GM19238 (cell line): ENCODE results near the gene ANKRD28.
A peak's percentile ranks its signal among the peaks of the same experiment; 100 is the strongest.
"Not testable (repeated sequence)": the region's sequence is repeated elsewhere in the genome, so short reads cannot be mapped to it uniquely, and the experiment has no call there.

Experiments
- DNase-seq: peaks from one replicate; pipeline ENCODE4 v3.0.0; 2011; ENCODE audit warnings: low spot score; ENCODE audit not compliant: insufficient read length

The ANKRD28 gene

DNA sequence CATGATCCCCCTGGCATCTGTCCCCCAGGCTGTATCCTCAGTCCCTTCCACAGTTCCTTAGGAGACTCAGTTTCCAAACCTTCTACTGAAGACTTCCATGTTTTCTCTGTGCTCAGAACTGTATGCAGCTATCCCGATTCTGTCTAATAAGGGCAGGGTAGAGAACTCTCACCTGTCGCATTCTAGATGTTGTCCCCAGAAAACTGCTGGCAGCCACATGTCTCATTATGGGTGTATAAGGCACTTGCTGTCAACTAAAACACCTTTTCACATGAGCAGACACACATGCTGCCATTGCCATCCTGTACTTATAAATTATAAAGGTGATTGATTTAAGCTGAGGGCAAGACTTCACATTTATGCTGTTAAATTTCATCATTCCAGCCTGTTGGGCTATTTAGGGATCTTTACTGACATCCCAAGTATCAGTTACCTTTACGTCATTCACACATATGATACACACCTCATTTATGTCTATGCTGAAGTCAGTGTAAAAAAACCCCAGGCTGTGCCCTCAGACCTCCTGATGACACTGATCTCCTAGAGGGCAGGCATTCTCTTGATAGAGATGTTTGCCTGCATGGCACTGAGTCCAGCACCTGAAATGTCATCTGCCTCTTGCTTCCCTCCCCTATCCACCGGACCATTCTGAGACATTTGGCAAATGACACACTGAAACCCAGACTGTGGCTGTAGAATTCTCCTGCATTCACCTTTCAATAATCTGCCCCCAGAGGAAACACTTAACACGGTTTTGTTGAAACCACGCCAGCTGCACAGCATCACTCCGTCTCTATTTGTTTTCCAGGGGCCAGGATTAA lies 160.4 kb downstream of the ANKRD28 start:
- peak; percentile 27 for DNase-seq

DNA sequence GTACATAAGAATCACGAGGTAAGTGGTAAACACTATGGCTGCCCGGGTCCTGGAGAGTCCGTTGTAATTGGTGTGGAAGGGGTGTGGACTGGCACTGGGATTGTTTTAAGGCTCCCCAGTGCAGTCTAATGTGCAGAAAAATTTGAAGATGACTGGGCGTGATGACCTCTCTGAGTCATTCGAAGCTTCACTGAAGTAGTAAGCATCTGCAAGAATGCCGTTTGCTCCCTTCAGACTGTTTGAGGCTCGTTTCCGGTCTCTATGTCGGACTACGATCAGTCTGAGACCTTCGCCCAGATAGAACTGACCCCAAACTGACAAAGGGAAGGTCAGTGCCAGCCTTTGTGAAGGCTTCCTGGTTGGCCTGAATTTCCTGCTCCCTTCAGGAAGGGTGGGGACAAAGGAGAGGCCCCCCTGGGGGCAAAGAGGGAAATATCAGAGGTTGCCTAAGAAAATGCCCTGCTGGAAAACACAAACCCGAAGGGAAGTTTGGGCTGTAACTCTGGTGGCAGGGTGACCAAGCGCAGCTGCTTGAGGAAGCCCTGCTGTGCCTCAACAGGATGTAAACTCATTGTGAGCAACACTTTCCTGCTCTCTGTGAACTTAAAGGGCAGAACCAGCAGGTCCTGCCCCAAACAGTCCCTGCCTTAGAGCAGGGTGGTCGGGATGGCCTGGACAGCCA lies 161.6 kb downstream of the ANKRD28 start:
- no peak for DNase-seq

DNA sequence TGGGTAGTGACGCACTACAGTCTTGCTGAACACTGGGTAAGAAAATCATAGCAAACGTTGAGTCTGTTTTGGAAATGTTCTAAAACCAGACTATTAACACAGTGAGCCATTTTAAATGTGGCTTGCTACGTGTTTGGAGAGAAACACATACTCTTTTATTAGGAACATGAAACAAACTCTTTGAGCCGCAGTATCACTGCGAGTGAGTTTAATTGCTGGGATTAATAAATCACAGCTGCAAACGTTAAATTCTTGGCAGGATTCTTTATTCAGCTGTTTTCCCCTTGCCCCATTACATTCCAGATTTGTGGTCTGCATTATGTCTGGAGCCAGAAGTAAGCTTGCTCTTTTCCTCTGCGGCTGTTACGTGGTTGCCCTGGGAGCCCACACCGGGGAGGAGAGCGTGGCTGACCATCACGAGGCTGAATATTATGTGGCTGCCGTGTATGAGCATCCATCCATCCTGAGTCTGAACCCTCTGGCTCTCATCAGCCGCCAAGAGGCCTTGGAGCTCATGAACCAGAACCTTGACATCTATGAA lies 162.6 kb downstream of the ANKRD28 start:
- DNase-seq = no peak

DNA sequence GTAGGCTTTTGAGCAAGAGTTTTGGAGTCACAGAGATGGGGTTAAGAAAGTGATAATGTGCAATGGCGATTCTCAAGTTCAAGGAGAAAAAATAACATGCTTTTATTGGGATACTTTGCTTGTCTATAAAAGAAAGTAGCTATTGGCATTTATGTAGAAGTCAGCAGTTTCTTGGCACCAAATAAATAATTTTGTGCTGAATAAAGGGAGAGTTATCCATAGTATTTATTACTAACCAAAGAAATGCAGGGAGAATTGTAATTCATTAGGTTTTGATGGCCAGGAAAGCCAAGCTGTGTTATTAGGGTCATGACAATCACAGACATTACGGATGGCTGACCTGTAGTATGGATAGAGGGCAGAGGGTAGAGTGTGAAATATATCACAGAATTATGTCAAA lies 163.1 kb downstream of the ANKRD28 start:
- DNase-seq = no peak

DNA sequence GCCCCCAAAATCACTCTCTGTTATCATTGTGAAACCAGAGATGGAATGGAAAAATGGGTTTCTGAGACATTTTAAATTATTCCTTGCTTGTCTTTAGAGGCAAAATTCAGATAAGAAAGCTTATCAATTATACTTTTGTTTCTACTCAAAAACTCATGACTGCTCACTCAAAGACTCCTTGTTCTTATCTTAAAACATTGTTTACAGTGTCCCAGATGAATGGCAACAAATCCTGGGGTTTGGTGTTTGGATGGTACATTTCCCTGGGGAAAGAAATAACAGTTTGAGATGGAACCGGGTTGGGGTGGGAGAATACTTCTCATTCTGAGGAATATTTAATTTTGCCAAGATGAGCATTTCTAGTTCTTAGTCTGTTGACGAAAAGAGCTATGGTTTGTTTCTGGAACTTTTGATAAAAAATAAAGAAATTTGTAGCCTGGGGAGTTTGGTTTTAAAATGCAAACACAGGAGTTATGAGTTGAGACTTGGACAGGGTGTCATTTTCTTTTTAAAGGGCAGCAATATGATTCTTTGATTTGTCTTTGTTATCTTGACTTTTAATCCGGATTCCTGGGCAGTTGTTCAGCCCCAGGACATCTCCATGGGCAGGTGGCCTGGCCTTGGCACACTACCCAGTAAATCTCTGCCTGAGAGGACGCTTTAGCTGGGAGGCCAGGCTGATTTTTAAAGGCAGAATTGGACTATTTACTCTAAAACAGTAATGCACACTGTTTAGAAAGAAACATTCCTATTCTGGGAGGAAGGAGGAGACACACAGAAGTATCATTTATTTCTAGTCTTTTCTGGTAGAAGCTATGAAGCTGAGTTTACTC lies 163.8 kb downstream of the ANKRD28 start:
- no peak for DNase-seq

DNA sequence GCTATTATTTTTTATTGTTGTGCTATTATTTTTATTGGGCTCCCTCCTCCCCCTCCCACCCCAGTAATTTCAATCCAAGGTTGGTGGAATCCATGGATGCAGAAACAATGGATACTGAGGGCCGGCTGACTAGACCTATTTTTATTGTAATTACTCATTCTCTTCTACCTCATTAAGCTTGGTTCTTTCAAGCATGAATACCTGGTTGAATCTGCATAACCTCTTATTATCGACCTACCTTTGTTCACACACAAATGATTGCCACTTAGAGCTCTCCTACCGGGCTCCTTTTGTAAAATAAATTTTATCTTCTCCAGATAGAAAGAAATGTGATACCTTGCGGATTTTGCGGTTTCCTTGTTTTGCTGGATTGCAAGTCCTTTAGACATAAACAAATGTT lies 164.6 kb downstream of the ANKRD28 start:
- no peak for DNase-seq

DNA sequence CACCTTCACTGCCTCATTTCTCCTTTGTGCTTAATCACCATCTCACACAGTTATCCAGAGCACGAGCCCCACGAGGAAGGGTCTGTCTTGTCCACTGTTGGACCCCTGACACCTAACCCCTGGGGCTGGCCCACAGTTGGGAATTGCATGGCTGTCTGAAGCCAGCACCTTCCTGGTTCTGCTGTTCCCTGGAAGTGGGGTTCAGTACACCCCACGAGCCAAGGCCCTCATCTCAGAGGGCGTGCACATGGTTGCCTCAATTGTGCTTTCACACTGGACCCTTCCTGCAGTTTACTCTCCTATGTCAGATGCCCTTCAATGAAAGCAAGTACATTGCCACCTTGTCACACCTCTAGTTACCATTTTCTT lies 165.6 kb downstream of the ANKRD28 start:
- DNase-seq = no peak

DNA sequence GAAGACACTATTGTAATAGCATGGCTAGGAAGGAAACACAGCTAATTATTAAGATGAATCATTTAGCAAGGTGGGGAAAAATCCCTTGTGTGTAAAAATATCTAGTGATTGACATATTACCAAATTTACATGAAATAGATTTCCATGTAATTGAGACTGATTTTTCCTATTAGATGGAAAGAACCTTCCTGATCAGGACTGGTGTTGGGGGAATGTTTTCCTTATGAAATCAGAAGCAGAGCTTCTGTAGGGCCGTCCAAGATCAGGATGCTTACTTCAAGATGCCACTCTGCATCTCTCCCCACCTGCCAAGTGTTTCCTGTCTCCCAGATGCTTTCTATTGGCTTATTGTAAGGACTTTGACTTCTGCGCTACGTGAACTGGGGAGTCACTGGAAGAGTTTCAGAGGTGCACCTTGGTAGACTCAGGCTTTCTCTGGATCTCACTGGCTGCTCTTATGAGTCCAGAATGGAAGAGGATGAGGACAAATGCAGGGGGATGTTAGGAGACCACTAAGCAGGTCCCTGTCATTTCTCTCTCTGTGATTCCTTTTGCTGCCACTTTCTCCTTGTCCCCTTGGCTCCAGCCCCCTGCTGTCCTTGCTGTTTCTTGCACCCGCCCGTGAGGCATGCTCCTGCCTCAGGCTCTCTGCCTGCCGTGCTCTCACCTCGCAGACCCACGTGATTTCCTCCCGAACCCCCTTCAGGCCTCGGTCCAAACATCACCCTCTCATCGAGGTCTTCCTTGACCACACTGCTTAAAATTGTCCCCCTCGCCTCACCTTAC lies 166.2 kb downstream of the ANKRD28 start:
- DNase-seq = no peak

DNA sequence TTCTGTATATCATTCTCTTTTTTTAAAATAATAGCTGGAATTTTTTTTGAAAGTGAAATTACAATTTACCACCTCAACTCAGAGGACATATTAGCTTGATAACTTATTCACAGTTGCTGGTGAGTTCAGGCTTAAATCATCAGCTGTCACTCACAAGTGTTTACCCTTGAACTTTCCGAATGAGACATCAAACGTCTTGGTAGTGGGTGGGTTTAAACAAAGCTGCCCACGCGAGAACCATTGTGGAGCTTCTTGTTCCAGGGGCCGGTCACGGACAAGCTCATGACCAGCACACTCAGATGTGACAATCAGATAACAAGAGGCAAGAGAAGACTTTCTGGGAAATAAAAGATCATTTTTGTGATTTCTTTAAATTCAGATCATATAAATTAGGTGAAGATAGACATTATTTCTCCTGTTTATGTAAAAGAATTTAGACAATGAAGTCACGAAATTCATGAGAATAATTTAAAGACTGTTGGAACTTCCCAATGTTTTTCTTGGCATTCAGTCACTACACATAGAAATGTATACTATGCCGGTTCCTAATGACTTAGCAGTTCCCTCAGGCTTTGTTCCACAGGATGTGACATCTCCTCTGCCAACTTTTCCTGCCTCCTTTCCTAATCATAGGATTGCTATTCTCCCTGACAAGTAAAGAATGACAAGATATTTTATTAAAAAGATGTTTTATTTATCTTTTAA lies 167.0 kb downstream of the ANKRD28 start:
- no peak for DNase-seq

DNA sequence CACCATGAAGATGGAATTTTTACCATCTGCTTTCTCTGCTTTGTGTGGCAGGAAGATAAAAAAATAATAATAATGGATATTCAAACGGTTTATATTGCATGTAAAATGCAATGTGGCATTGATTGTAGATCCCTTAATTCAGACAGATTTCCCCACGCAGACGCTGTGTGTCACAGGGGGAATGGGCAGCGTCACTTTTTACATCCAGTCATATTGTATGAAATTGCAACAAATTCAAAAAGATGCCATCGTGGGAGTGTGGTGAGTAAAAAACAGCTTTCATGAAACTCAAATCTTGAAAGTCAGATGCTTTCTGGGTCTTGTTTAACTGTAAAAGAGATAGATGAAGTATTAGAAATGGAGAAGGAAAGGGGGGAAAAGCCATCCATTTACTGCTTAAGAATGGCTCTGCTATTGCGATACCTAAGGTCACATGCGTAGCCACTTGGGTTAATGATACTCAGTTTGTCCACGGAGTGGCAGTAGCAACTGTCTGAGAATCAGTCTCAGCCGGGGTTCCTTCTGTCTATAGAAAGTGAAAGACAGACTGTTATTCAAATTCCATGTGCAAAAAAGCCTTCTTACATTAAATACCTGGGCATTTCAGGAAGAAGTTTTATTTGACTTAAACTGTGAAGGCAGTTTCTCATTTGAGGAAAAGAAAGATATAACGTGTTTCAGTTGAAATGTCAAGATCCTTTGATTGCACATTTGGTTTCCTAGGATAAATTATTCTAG lies 167.8 kb downstream of the ANKRD28 start:
- peak; percentile 55 for DNase-seq

DNA sequence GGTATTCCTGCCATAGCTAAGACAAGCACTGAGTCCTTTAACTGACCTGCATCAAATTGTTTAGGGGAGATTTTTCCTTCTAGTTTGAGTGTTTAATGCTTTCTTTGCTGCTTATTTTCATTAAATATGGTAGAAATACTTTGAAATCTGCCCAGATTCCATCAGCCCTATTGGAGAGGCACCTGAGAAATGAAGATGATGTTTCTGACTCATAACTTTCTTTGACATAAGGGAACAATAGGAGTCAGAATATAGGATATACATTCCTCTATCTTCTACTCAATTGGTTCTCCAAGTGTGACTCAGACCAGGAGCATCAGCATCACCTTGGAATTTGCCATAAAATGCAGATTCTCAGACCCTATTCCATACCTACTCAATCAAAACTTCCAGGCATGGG lies 168.8 kb downstream of the ANKRD28 start:
- DNase-seq = no peak

DNA sequence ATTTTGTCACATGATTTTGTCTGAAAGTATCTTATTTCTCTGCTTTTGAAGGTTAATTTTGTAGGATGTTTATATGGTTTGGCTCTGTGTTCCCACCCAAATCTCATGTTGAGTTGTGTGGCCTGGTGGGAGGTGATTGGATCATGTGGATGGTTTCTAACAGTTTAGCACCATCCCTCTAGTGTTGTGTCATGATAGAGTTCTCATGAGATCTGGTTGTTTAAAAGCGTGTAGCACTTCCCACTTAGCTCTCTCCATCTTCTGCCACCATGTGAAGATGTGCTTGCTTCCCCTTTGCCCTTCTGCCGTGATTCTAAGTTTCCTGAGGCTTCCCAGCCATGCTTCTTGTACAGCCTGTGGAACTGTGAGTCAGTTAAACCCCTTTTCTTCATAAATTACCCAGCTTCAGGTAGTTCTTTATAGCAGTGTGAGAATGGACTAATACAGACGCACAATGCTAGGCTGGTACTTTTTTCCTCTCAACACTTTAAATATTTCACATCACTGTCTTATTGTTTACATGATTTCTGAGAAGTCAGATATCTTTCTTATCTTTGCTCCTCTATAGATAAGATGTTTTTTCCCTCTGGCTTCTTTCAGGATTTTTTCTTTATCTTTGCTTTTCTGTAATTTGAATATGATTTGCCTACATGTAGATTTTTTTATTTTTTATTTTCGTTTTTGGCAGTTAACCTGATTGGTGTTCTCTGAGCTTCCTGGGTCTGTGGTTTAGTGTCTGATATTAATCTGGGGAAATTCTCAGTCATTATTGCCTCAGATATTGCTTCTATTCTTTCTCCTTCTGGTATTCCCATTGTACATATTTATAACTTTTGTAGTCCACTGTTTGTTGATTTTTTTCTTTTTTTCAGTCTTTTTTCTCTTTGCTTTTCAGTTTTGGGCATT lies 174.0 kb downstream of the ANKRD28 start:
- DNase-seq = no peak

DNA sequence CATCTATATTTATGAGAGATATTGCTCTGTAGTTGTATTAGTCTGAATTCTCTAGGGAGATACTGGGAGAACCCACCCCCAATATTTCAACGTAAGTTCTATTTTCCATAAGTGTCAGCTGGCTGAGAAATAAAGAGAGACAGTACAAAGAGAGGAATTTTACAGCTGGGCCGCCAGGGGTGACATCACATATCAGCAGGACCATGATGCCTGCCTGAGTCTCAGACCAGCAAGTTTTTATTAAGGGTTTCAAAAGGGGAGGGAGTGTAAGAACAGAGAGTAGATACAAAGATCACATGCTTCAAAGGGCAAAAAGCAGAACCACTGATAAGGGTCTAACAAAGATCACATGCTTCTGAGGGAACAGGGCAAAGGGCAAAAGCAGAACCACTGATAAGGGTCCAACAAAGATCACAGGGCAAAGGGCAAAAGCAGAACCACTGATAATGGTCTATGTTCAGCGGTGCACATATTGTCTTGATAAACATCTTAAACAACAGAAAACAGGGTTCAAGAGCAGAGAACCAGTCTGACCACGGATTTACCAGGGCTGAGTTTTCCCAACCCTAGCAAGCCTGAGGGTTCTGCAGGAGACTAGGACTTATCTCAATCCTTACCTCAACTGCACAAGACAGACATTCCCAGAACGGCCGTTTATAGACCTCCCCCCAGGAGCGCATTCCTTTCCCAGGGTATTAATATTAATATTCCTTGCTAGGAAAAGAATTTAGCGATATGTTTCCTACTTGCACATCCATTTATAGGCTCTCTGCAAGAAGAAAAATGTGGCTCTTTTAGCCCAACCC lies 177.9 kb downstream of the ANKRD28 start:
- DNase-seq = not testable (repeated sequence)
